DMS153 (cell line): ENCODE results near the gene TEX12.

Source experiments
- DNase-seq: peaks from one replicate; lab custom pipeline; 2025; lab: John Stamatoyannopoulos, UW

Gene TEX12

DNA sequence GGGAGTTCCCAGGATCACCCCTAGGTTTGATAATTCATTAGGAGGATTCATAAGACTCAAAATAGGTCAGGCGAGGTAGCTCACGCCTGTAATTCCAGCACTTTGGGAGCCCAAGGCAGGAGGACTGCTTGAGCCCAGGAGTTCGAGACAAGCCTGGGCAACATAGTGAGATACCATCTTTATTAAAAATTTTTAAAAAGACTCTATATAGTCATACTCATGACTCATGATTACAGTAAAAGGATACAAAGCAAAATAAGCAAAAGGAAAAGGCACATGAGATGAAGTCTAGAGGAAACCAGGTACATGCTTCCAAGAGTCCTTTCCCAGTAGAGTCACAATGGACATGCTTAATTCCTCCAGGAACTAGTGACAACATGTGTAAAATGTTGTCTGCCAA lies 45.1 kb downstream of the TEX12 start:
- no peak for DNase-seq

DNA sequence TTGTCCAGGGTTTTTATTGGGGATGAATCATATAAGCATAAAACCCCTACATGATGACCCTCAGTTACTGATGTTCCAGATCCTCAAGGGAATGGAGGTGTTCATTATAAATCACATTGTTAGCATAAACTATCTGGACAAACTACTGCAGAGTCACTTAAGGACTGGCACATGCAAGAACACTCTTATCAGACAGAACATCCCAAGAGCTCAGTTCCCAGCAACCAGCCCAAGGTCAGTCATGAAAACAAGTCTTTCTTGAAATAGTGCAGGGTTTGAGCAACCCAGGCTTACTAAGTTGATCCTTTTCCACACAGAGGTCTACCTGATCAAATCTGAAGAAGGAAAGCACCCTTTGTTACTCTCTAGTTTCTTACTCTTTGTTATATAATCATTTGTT lies 45.5 kb downstream of the TEX12 start:
- DNase-seq = no peak

DNA sequence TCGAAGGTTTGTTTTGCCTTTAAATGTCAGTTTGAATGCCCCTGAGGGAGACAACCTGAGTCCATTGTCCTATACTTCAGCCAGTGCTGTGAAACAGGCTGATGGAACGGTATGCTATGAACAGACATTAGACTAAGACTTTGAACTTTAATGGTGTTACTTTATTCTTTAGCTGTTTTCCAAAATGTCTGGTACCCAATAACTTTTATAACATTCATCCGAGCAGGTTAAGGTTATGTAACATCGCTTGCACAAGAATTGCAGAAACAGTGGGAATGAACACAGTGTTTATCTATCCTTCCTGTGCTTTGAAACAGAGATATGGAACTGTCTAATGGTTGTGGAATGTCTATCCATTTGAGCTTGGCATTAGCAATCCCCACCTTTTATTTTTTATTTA lies 46.6 kb downstream of the TEX12 start:
- no peak for DNase-seq

DNA sequence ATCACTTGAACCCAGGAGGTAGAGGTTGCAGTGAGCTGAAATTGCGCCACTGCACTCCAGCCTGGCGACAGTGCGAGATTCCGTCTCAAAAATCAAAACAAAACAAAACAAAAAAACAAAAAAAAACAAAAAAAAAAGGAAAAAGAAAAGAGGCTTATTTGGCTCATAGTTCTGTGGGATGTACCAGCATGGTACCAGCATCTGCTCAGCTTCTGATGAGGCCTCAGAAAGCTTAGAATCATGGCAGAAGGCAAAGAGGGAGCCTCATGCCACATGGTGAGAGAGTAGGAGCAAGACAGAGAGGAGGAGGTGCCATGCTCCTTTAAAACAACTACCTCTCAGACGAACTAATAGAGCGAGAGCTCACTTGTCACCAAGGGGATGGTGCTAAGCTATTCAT lies 48.4 kb downstream of the TEX12 start:
- DNase-seq = no peak

DNA sequence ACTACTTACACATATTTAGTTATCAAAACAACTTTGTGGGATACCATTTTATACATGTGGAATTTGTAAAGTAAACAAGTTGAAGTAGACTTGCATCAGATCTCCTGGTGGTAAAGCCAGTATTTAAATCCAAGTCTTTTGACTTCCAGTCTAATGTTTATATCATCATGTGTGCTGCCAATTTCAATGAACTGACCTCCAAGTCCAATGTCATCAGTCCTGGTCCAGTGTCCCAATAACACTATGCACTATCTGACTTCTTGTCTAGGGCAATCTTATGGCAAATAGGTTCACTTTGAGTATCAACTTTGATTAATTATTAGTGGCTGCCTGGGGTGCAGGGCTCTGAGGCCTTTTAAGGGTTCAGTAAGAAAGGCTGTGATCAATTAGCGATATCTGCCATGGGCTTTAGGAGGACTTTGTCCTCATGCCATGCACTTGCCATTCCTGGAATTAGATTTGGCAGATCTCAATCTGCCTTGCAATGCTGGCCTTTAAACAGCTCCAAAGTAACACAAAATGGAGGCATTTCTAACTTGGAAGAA lies 49.5 kb downstream of the TEX12 start:
- no peak for DNase-seq

DNA sequence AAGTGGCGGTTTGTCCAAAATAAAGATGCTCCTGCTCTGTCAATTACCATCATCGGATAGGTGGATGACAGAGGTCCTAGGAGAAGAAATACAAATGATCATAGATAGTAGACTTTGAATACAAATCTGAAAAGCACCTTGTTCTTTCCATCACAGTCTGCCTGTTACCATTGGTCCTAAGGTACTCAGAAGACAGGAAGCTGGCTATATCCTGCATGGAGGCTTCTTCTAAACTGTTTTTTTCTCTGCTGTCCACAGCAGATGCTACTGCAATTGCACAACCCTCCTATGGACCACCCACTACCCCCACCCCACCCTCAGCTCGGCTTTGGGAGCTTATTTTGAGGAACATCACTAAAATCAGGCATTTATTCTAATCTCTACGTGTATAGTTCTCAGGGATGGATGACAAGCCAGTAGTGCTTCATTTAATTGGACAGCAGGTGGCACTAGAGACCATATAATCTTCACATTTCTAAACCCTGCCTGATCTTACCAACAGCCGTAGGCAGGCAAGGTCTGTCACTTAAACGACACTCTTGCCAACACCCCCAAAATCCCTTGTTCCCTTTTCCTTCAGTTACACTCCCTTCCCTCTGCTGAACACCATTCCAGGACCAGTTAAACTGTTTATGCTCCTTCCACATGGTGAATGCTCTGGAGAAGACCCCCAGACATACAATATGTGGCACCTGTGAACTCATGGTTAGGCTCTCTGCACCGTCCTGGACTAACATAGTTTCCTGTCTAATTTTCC lies 52.5 kb downstream of the TEX12 start:
- DNase-seq = peak; percentile 38

DNA sequence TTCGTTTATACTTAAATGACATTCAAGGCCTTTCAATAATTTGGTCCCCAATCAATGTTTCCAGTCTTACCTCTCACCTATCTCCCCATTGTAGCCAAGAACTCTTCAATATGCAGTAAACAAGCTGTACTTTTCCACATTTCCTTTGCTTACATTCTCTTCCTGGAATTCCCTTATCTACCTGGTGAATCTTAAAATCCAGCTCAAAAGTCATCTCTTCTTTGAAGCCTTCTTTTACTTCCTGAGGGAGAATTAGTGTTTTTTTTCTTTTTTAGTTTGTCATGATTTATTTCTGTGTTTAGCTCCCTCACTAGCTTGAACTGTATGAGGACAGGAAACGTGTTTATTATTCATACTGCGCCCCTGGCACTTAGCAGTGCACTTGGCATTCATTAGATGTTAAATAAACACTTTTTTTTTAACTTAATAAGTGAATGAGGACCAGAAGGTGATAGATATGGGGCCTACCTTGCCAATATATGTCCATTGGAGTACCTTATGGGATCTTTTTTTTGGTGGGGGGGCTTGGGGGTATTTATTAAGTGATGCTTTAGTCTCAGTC lies 54.2 kb downstream of the TEX12 start:
- DNase-seq = no peak
